SK-N-SH treated with all-trans-retinoic acid at 6 μM for 48 hours (cell line): Measurements from ENCODE around the gene TFPI.

Experiments used
- BACH2 ChIP-seq: fragments of 250-450 bp; sonication (Bioruptor Pico); IDR thresholded peaks from 2 replicates; pipeline ENCODE4 v1.9.0; 2021; ENCODE audit warnings: mild to moderate bottlenecking, borderline replicate concordance
- CSDC2 ChIP-seq: fragments of 250-450 bp; sonication (Bioruptor Pico); IDR thresholded peaks from 2 replicates; pipeline ENCODE4 v1.5.0; 2020; ENCODE audit warnings: mild to moderate bottlenecking, moderate library complexity
- ESRRG ChIP-seq: fragments of 250-450 bp; sonication (Bioruptor Pico); IDR thresholded peaks from 2 replicates; pipeline ENCODE4 v1.6.1; 2021; ENCODE audit warnings: mild to moderate bottlenecking
- ISL1 ChIP-seq: fragments of 250-450 bp; sonication (Bioruptor Pico); IDR thresholded peaks from 2 replicates; pipeline ENCODE4 v2.1.2; 2022; ENCODE audit warnings: mild to moderate bottlenecking, moderate library complexity
- POU6F1 ChIP-seq: fragments of 250-450 bp; sonication (Bioruptor Pico); IDR thresholded peaks from 2 replicates; pipeline ENCODE4 v1.8.0; 2021; ENCODE audit warnings: low read depth, mild to moderate bottlenecking, moderate library complexity, borderline replicate concordance
- ZC3H10 ChIP-seq: fragments of 250-450 bp; sonication (Bioruptor Pico); IDR thresholded peaks from 2 replicates; pipeline ENCODE4 v1.5.1; 2021; ENCODE audit warnings: mild to moderate bottlenecking, moderate library complexity
- ZNF70 ChIP-seq: fragments of 450-650 bp; formaldehyde crosslinking; IDR thresholded peaks from 2 replicates; pipeline ENCODE4 v1.5.0; 2020; ENCODE audit warnings: mild to moderate bottlenecking, moderate library complexity

- no peak for TF ChIP-seq ISL1 (CRISPR knock-in tag)
- TF ChIP-seq ZC3H10 (CRISPR knock-in tag): no peak
- TF ChIP-seq ZNF70 (CRISPR knock-in tag): no peak
- no peak for TF ChIP-seq CSDC2 (CRISPR knock-in tag)
- no peak for TF ChIP-seq ESRRG (CRISPR knock-in tag)
- no peak for TF ChIP-seq BACH2 (CRISPR knock-in tag)
- no peak for TF ChIP-seq POU6F1
Observed at GRCh38 chr2:187499941-187500532, 54.2 kb downstream of the TFPI start.
